SK-N-SH treated with all-trans-retinoic acid at 6 μM for 48 hours (cell line): ENCODE measurements around the gene NQO2.

Experiments
- ATAC-seq: fragments of 200-7000 bp; cut with Tn5 transposase; 3 replicates; pipeline ENCODE4 v1.9.1; 2020; ENCODE audit warnings: mild to moderate bottlenecking, moderate library complexity
- ARNTL ChIP-seq: fragments of 450-650 bp; formaldehyde crosslinking; IDR thresholded peaks from 2 replicates; pipeline ENCODE4 v1.5.0; 2020; ENCODE audit warnings: low read depth, mild to moderate bottlenecking, moderate library complexity, borderline replicate concordance
- BACH2 ChIP-seq: fragments of 250-450 bp; sonication (Bioruptor Pico); IDR thresholded peaks from 2 replicates; pipeline ENCODE4 v1.9.0; 2021; ENCODE audit warnings: mild to moderate bottlenecking, borderline replicate concordance
- CREB5 ChIP-seq: fragments of 250-450 bp; sonication (Bioruptor Pico); IDR thresholded peaks from 2 replicates; pipeline ENCODE4 v1.5.1; 2020; ENCODE audit warnings: low read depth, mild to moderate bottlenecking, moderate library complexity
- CSDC2 ChIP-seq: fragments of 250-450 bp; sonication (Bioruptor Pico); IDR thresholded peaks from 2 replicates; pipeline ENCODE4 v1.5.0; 2020; ENCODE audit warnings: mild to moderate bottlenecking, moderate library complexity
- CSRNP3 ChIP-seq: fragments of 250-450 bp; sonication (Bioruptor Pico); IDR thresholded peaks from 2 replicates; pipeline ENCODE4 v1.5.1; 2021; ENCODE audit warnings: mild to moderate bottlenecking, moderate library complexity
- GLIS3 ChIP-seq: fragments of 250-450 bp; sonication (Bioruptor Pico); IDR thresholded peaks from 2 replicates; pipeline ENCODE4 v1.5.0; 2020; ENCODE audit warnings: mild to moderate bottlenecking, moderate library complexity
- ISL1 ChIP-seq: fragments of 250-450 bp; sonication (Bioruptor Pico); IDR thresholded peaks from 2 replicates; pipeline ENCODE4 v2.1.2; 2022; ENCODE audit warnings: mild to moderate bottlenecking, moderate library complexity
- OSR1 ChIP-seq: fragments of 250-450 bp; sonication (Bioruptor Pico); IDR thresholded peaks from 2 replicates; pipeline ENCODE4 v1.8.0; 2022; ENCODE audit warnings: moderate library complexity, mild to moderate bottlenecking, inconsistent platforms
- PATZ1 ChIP-seq: fragments of 250-450 bp; sonication (Bioruptor Pico); IDR thresholded peaks from 2 replicates; pipeline ENCODE4 v1.8.0; 2020; ENCODE audit warnings: mild to moderate bottlenecking, moderate library complexity, borderline replicate concordance
- POU6F1 ChIP-seq: fragments of 250-450 bp; sonication (Bioruptor Pico); IDR thresholded peaks from 2 replicates; pipeline ENCODE4 v1.8.0; 2021; ENCODE audit warnings: low read depth, mild to moderate bottlenecking, moderate library complexity, borderline replicate concordance
- RARB ChIP-seq: fragments of 250-450 bp; sonication (Bioruptor Pico); IDR thresholded peaks from 2 replicates; pipeline ENCODE4 v1.8.0; 2021; ENCODE audit warnings: mild to moderate bottlenecking, moderate library complexity
- TOX ChIP-seq: fragments of 250-450 bp; sonication (Bioruptor Pico); IDR thresholded peaks from 2 replicates; pipeline ENCODE4 v1.8.0; 2021; ENCODE audit warnings: mild to moderate bottlenecking, moderate library complexity, borderline replicate concordance
- ZC3H10 ChIP-seq: fragments of 250-450 bp; sonication (Bioruptor Pico); IDR thresholded peaks from 2 replicates; pipeline ENCODE4 v1.5.1; 2021; ENCODE audit warnings: mild to moderate bottlenecking, moderate library complexity
- ZFP3 ChIP-seq: fragments of 250-450 bp; sonication (Bioruptor Pico); IDR thresholded peaks from 2 replicates; pipeline ENCODE4 v1.5.0; 2020; ENCODE audit warnings: mild to moderate bottlenecking, moderate library complexity
- ZFP30 ChIP-seq: fragments of 450-650 bp; formaldehyde crosslinking; IDR thresholded peaks from 2 replicates; pipeline ENCODE4 v1.5.0; 2022; ENCODE audit warnings: mild to moderate bottlenecking, moderate library complexity
- ZNF70 ChIP-seq: fragments of 450-650 bp; formaldehyde crosslinking; IDR thresholded peaks from 2 replicates; pipeline ENCODE4 v1.5.0; 2020; ENCODE audit warnings: mild to moderate bottlenecking, moderate library complexity
- ZNF8 ChIP-seq: fragments of 450-650 bp; formaldehyde crosslinking; IDR thresholded peaks from 2 replicates; pipeline ENCODE4 v1.5.0; 2020; ENCODE audit warnings: mild to moderate bottlenecking, moderate library complexity

NQO2 gene

GRCh38 chr6:3016473-3017280 is 17.0 kb downstream of the NQO2 start:
- no peak for TF ChIP-seq ARNTL (CRISPR knock-in tag)
- no peak for TF ChIP-seq GLIS3
- TF ChIP-seq POU6F1 (CRISPR knock-in tag) = no peak
- TF ChIP-seq PATZ1 (CRISPR knock-in tag) = no peak
- no peak for ATAC-seq

GRCh38 chr6:3017304-3017703 is 17.6 kb downstream of the NQO2 start:
- no peak for TF ChIP-seq ZNF70 (CRISPR knock-in tag)
- TF ChIP-seq POU6F1 (CRISPR knock-in tag) = no peak
- no peak for TF ChIP-seq CSRNP3 (CRISPR knock-in tag)
- no peak for TF ChIP-seq ARNTL (CRISPR knock-in tag)
- no peak for TF ChIP-seq RARB
- ATAC-seq = no peak

GRCh38 chr6:3019065-3019464 is 19.4 kb downstream of the NQO2 start:
- no peak for TF ChIP-seq TOX (CRISPR knock-in tag)
- no peak for TF ChIP-seq CREB5 (CRISPR knock-in tag)
- no peak for TF ChIP-seq PATZ1 (CRISPR knock-in tag)
- TF ChIP-seq ISL1 (CRISPR knock-in tag) = no peak
- TF ChIP-seq ZFP3 (CRISPR knock-in tag) = no peak
- TF ChIP-seq ZC3H10 (CRISPR knock-in tag) = no peak
- TF ChIP-seq, all 23 proteins: peak for 0

GRCh38 chr6:3019749-3020320 is 20.1 kb downstream of the NQO2 start:
- no peak for ATAC-seq
- TF ChIP-seq PATZ1 (CRISPR knock-in tag) = no peak
- no peak for TF ChIP-seq ZFP3 (CRISPR knock-in tag)
- TF ChIP-seq CSDC2 (CRISPR knock-in tag) = no peak
- TF ChIP-seq ARNTL (CRISPR knock-in tag) = no peak
- no peak for TF ChIP-seq POU6F1 (CRISPR knock-in tag)
- TF ChIP-seq TOX (CRISPR knock-in tag) = no peak
- TF ChIP-seq BACH2 = no peak
- no peak for TF ChIP-seq ISL1 (CRISPR knock-in tag)
- no peak for TF ChIP-seq ZNF8
- no peak for TF ChIP-seq OSR1
- no peak for TF ChIP-seq CREB5 (CRISPR knock-in tag)
- TF ChIP-seq ZFP30 (CRISPR knock-in tag) = no peak
- TF ChIP-seq ZNF70 (CRISPR knock-in tag) = no peak

More at GRCh38 chr6:3019065-3019464, 19.4 kb downstream of the NQO2 start:
- no peak for ATAC-seq
